K562 (cell line): ENCODE measurements around the gene GSTM1.

ENCODE experiments used
- ESRRA ChIP-seq: fragments of 450-650 bp; IDR thresholded peaks from 2 replicates; pipeline ENCODE4 v1.6.1; 2014; ENCODE audit warnings: low read depth, mild to moderate bottlenecking, moderate library complexity, borderline replicate concordance
- POLR2AphosphoS5 ChIP-seq: IDR thresholded peaks from 2 replicates; pipeline ENCODE4 v1.6.1; 2011; ENCODE audit warnings: mild to moderate bottlenecking, low read depth, low read length, moderate library complexity; ENCODE audit not compliant: control insufficient read depth, insufficient read depth
- TARDBP ChIP-seq: fragments of 450-650 bp; IDR thresholded peaks from 2 replicates; pipeline ENCODE4 v1.6.1; 2016
- TEAD4 ChIP-seq, 2 experiments: sonication (generic) in 1 of 2; formaldehyde crosslinking in 1 of 2; IDR thresholded peaks; 2 replicates each; pipeline versions ENCODE4 v1.6.1 to v1.8.0; 2012 to 2022; ENCODE audit warnings: borderline replicate concordance in 1 of 2, inconsistent platforms in 1 of 2, low read length in 1 of 2, mild to moderate bottlenecking in 1 of 2, missing genetic modification reagents in 1 of 2
- ZNF75A ChIP-seq: fragments of 450-650 bp; formaldehyde crosslinking; IDR thresholded peaks from 2 replicates; pipeline ENCODE4 v1.4.0; 2020; ENCODE audit warnings: mild to moderate bottlenecking
- TF ChIP-seq, protein P1 (sequence below): fragments of 150-350 bp; IDR thresholded peaks from 2 replicates; pipeline ENCODE4 v1.6.1; 2014; ENCODE audit warnings: low read depth, mild to moderate bottlenecking, low read length, borderline replicate concordance

DNA sequence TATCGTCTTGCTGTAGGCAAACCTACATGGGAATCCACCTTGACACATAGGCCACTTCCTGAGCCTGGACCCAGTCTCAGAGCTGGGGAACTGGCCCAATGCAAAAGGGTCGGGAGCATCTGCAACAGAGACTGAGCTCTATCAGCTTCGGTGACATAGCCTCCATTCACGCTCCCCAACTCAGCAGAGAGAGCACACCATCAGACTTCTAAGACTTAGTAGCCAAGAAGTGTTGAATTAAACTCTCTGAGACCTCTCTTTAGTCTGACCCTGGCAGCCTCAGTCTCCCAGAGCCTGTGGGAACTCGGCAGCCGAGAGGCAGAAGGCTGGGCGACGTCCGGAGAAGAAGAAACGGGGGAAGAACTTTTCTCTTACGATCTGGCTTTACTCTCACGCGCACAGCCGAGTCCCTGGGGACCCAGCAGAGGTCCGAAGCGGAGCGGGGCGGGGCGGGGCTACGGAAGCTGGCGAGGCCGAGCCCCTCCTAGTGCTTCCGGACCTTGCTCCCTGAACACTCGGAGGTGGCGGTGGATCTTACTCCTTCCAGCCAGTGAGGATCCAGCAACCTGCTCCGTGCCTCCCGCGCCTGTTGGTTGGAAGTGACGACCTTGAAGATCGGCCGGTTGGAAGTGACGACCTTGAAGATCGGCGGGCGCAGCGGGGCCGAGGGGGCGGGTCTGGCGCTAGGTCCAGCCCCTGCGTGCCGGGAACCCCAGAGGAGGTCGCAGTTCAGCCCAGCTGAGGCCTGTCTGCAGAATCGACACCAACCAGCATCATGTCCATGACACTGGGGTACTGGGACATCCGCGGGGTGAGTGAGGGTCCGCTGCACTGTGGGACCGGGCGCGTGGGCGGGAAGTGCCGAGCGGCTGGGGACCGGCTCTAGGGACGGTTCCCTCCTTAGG lies 31.8 kb upstream of the GSTM1 start, which contains the start of gene GSTM4:
- TF ChIP-seq ZNF75A (CRISPR knock-in tag), result no peak
- peak; percentile 16; the same call in 1 of the 2 replicates for TF ChIP-seq TARDBP
- TF ChIP-seq, protein P1, sequence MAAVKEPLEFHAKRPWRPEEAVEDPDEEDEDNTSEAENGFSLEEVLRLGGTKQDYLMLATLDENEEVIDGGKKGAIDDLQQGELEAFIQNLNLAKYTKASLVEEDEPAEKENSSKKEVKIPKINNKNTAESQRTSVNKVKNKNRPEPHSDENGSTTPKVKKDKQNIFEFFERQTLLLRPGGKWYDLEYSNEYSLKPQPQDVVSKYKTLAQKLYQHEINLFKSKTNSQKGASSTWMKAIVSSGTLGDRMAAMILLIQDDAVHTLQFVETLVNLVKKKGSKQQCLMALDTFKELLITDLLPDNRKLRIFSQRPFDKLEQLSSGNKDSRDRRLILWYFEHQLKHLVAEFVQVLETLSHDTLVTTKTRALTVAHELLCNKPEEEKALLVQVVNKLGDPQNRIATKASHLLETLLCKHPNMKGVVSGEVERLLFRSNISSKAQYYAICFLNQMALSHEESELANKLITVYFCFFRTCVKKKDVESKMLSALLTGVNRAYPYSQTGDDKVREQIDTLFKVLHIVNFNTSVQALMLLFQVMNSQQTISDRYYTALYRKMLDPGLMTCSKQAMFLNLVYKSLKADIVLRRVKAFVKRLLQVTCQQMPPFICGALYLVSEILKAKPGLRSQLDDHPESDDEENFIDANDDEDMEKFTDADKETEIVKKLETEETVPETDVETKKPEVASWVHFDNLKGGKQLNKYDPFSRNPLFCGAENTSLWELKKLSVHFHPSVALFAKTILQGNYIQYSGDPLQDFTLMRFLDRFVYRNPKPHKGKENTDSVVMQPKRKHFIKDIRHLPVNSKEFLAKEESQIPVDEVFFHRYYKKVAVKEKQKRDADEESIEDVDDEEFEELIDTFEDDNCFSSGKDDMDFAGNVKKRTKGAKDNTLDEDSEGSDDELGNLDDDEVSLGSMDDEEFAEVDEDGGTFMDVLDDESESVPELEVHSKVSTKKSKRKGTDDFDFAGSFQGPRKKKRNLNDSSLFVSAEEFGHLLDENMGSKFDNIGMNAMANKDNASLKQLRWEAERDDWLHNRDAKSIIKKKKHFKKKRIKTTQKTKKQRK, result no peak
- TF ChIP-seq ESRRA, result peak; percentile 100
- no peak for TF ChIP-seq TEAD4 (IDR thresholded peaks at IDR 0.05; ENCODE audit: low read length)
- no peak for TF ChIP-seq TEAD4 (CRISPR knock-in tag; IDR thresholded peaks at IDR 0.05; ENCODE audit: borderline replicate concordance)
- peak; percentile 58 for TF ChIP-seq POLR2AphosphoS5
